Keratinocyte (primary cell): Measurements from ENCODE around the gene MTCH1. TPM values are rescaled to one million over a fixed set of nuclear protein-coding genes. Genes with fewer than 3 reads are reported as not detected.

ENCODE experiments used
- DNase-seq: peaks from one replicate; pipeline ENCODE4 v3.0.0-alpha.2; 2011; ENCODE audit warnings: low read depth, missing footprints, low spot score
- FAIRE-seq: peaks from 2 replicates; lab custom pipeline; 2011; peaks lifted over from hg19 to GRCh38; lab: Jason Lieb, UNC
- H2AFZ ChIP-seq: 2 replicates; pipeline ENCODE4 v1.6.0; 2012; ENCODE audit warnings: low read length, control low read depth, inconsistent platforms; ENCODE audit not compliant: control insufficient read depth
- H3K27ac ChIP-seq: 2 replicates; pipeline ENCODE4 v1.5.1; 2011; ENCODE audit warnings: low read length; ENCODE audit not compliant: control insufficient read depth, insufficient read depth
- H3K27me3 ChIP-seq: 3 replicates; pipeline ENCODE4 v1.6.0; 2011; ENCODE audit warnings: low read length; ENCODE audit not compliant: control insufficient read depth, insufficient read depth; ENCODE audit errors: extremely low read depth
- H3K36me3 ChIP-seq, 2 experiments: 2 replicates in 1 of 2; 3 replicates in 1 of 2; pipeline ENCODE4 v1.5.1; 2011; ENCODE audit warnings: low read length in 2 of 2, mild to moderate bottlenecking in 1 of 2; ENCODE audit not compliant: control insufficient read depth in 2 of 2, insufficient read depth in 2 of 2; ENCODE audit errors: extremely low read depth in 1 of 2
- H3K4me1 ChIP-seq: 3 replicates; pipeline ENCODE4 v1.5.1; 2011; ENCODE audit warnings: low read length; ENCODE audit not compliant: control insufficient read depth, insufficient read depth; ENCODE audit errors: extremely low read depth
- H3K4me2 ChIP-seq: 3 replicates; pipeline ENCODE4 v1.6.0; 2011; ENCODE audit warnings: low read depth, low read length; ENCODE audit not compliant: control insufficient read depth, insufficient read depth; ENCODE audit errors: extremely low read depth
- H3K4me3 ChIP-seq, 3 experiments: fragments of 200-600 bp in 1 of 3; sonication (generic) in 1 of 3; 2 replicates in 2 of 3; 3 replicates in 1 of 3; pipeline ENCODE4 v1.5.1; 2011 to 2016; ENCODE audit warnings: low read length in 3 of 3, mild to moderate bottlenecking in 3 of 3, control low read depth in 2 of 3, inconsistent platforms in 1 of 3, low read depth in 1 of 3, mixed read lengths in 1 of 3, mixed run types in 1 of 3, moderate library complexity in 1 of 3; ENCODE audit not compliant: control insufficient read depth in 2 of 3, insufficient read depth in 2 of 3; ENCODE audit errors: extremely low read depth in 1 of 3
- H3K79me2 ChIP-seq: 2 replicates; pipeline ENCODE4 v1.6.0; 2012; ENCODE audit warnings: low read length; ENCODE audit not compliant: control insufficient read depth, insufficient read depth
- H3K9ac ChIP-seq: 3 replicates; pipeline ENCODE4 v1.6.0; 2011; ENCODE audit warnings: low read length; ENCODE audit not compliant: control insufficient read depth, insufficient read depth; ENCODE audit errors: extremely low read depth
- H3K9me1 ChIP-seq: 3 replicates; pipeline ENCODE4 v1.6.0; 2011; ENCODE audit warnings: low read length; ENCODE audit not compliant: control insufficient read depth, insufficient read depth; ENCODE audit errors: extremely low read depth
- H3K9me3 ChIP-seq: 2 replicates; pipeline ENCODE4 v1.5.1; 2012; ENCODE audit warnings: low read depth, low read length; ENCODE audit not compliant: control insufficient read depth
- H4K20me1 ChIP-seq: 3 replicates; pipeline ENCODE4 v1.6.0; 2011; ENCODE audit warnings: low read length; ENCODE audit not compliant: control insufficient read depth, insufficient read depth; ENCODE audit errors: extremely low read depth
- EZH2 ChIP-seq: IDR thresholded peaks from one replicate; pipeline ENCODE4 v1.6.1; 2012; ENCODE audit warnings: inconsistent platforms, mild to moderate bottlenecking, low read length, moderate library complexity
- dilution Hi-C: fragments of 300-500 bp; cut with MboI; formaldehyde crosslinking; loops from one replicate; pipeline ENCODE4 v1.7.0; 2020; ENCODE audit warnings: low sequenced_read_pairs; ENCODE audit not compliant: extremely low pct_ligation_motif_present
- polyA plus RNA-seq, 5 experiments: library from polyadenylated mRNA; depleted of rRNA in 3 of 5; stranded (reverse) in 3 of 5; stranded (forward) in 1 of 5; unstranded in 1 of 5; fragments of >200 nt; gene quantifications; 1 replicate in 1 of 5; 2 replicates in 3 of 5; 3 replicates in 1 of 5; pipeline versions ENCODE4 v1.2.1 to v1.2.3, GENCODE V29; 2011 to 2012; ENCODE audit warnings: missing spikeins in 2 of 5, low read depth in 1 of 5, low replicate concordance in 1 of 5
- TF ChIP-seq, protein P1 (sequence below), 3 experiments: IDR thresholded peaks in 1 of 3; conservative IDR thresholded peaks in 1 of 3; optimal IDR thresholded peaks in 1 of 3; 2 replicates in 2 of 3; 3 replicates in 1 of 3; pipeline versions ENCODE3 to v1.5.1; 2011; ENCODE audit warnings: low read length in 3 of 3, mild to moderate bottlenecking in 3 of 3, moderate library complexity in 2 of 3, control low read depth in 1 of 3, inconsistent platforms in 1 of 3; ENCODE audit not compliant: insufficient read depth in 2 of 3; ENCODE audit errors: extremely low read depth in 1 of 3

Gene MTCH1
- polyA plus RNA-seq, 1 donor (not counting 4 experiments of a cell fraction or from before 2014, with no cell fraction given), result 88.8 TPM

DNA sequence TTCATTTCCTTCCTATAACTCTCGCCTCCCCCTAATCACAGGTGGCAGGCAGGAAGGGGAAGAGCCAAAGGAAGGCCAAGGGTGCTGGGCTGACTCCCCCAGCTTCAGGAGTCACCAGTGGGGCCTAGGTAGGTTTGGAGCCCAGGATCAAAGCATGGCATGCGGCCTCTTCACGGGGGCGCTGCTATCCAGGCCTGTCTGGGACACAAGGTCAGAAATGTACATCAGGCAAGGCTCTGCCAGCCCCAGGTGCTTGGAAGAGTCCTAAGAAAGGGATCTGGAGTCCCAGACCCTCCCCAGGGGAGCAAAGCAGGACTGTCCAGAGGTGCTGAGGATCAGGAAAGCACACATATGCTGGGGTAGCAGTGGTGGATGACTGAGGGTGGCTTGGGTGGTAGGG, 21.1 kb downstream of the MTCH1 start:
- no peaks in the 10 kb centered on the region for H3K27me3 ChIP-seq
- FAIRE-seq, result no peak
- TF ChIP-seq, protein P1, sequence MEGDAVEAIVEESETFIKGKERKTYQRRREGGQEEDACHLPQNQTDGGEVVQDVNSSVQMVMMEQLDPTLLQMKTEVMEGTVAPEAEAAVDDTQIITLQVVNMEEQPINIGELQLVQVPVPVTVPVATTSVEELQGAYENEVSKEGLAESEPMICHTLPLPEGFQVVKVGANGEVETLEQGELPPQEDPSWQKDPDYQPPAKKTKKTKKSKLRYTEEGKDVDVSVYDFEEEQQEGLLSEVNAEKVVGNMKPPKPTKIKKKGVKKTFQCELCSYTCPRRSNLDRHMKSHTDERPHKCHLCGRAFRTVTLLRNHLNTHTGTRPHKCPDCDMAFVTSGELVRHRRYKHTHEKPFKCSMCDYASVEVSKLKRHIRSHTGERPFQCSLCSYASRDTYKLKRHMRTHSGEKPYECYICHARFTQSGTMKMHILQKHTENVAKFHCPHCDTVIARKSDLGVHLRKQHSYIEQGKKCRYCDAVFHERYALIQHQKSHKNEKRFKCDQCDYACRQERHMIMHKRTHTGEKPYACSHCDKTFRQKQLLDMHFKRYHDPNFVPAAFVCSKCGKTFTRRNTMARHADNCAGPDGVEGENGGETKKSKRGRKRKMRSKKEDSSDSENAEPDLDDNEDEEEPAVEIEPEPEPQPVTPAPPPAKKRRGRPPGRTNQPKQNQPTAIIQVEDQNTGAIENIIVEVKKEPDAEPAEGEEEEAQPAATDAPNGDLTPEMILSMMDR (optimal IDR thresholded peaks at IDR 0.05 in 1 of 3, IDR thresholded peaks at IDR 0.05 in 1 of 3, conservative IDR thresholded peaks at IDR 0.05 in 1 of 3; ENCODE audit: extremely low read depth in 1 of 3, insufficient read depth in 2 of 3, low read length in 3 of 3), result no peak
- no peak for TF ChIP-seq EZH2

DNA sequence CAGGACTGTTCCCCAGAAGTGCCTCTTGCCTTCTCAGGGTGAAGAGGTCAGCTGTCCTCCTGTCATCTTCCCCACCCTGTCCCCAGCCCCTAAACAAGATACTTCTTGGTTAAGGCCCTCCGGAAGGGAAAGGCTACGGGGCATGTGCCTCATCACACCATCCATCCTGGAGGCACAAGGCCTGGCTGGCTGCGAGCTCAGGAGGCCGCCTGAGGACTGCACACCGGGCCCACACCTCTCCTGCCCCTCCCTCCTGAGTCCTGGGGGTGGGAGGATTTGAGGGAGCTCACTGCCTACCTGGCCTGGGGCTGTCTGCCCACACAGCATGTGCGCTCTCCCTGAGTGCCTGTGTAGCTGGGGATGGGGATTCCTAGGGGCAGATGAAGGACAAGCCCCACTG, 21.6 kb downstream of the MTCH1 start:
- no peak for DNase-seq

More for the DNA sequence above, 21.1 kb downstream of the MTCH1 start:
- no peaks in the 10 kb centered on the region for H4K20me1 ChIP-seq
- H3K79me2 ChIP-seq, result no peaks in the 10 kb centered on the region
- H3K27ac ChIP-seq, result no peak overlapping the region
- H3K9me3 ChIP-seq, result no peaks in the 10 kb centered on the region
- dilution Hi-C loops, result no loop called here
- H3K9ac ChIP-seq, result no peak overlapping the region
- H3K9me1 ChIP-seq, result peaks cover 3% of the 10 kb centered on the region
- no peak for DNase-seq
- peaks cover 13 to 32% of the 10 kb centered on the region in 2 experiments for H3K36me3 ChIP-seq
- H2AFZ ChIP-seq, result no peak overlapping the region
- peaks cover 43% of the 10 kb centered on the region for H3K4me1 ChIP-seq
- no peak overlapping the region for H3K4me3 ChIP-seq
- H3K4me2 ChIP-seq, result no peak overlapping the region

More for the DNA sequence above, 21.6 kb downstream of the MTCH1 start:
- no peaks in the 10 kb centered on the region for H3K9me3 ChIP-seq
- TF ChIP-seq, protein P1 (optimal IDR thresholded peaks at IDR 0.05 in 1 of 3, IDR thresholded peaks at IDR 0.05 in 1 of 3, conservative IDR thresholded peaks at IDR 0.05 in 1 of 3; ENCODE audit: extremely low read depth in 1 of 3, insufficient read depth in 2 of 3, low read length in 3 of 3), result no peak
- no peak for TF ChIP-seq EZH2
- H3K79me2 ChIP-seq, result no peaks in the 10 kb centered on the region
- no peak overlapping the region for H3K4me3 ChIP-seq
- no peak overlapping the region for H3K4me2 ChIP-seq
- H3K9ac ChIP-seq, result no peak overlapping the region
- FAIRE-seq, result no peak
- peaks cover 38% of the 10 kb centered on the region for H3K4me1 ChIP-seq
- peaks cover 3% of the 10 kb centered on the region for H3K9me1 ChIP-seq
- peaks cover 11 to 27% of the 10 kb centered on the region in 2 experiments for H3K36me3 ChIP-seq
- dilution Hi-C loops, result no loop called here
- H4K20me1 ChIP-seq, result no peaks in the 10 kb centered on the region
- H3K27me3 ChIP-seq, result no peaks in the 10 kb centered on the region
- no peak overlapping the region for H2AFZ ChIP-seq
- no peak overlapping the region for H3K27ac ChIP-seq
